ENCODE results near the gene CCDC169. TPM values are rescaled to one million over a fixed set of nuclear protein-coding genes. Genes with fewer than 3 reads are reported as not detected.

The CCDC169 gene
- total and polyA plus RNA-seq, 2 donors (not counting 1 experiment from before 2014, with no cell fraction given), result 0.07 TPM; not detected in 1

DNA sequence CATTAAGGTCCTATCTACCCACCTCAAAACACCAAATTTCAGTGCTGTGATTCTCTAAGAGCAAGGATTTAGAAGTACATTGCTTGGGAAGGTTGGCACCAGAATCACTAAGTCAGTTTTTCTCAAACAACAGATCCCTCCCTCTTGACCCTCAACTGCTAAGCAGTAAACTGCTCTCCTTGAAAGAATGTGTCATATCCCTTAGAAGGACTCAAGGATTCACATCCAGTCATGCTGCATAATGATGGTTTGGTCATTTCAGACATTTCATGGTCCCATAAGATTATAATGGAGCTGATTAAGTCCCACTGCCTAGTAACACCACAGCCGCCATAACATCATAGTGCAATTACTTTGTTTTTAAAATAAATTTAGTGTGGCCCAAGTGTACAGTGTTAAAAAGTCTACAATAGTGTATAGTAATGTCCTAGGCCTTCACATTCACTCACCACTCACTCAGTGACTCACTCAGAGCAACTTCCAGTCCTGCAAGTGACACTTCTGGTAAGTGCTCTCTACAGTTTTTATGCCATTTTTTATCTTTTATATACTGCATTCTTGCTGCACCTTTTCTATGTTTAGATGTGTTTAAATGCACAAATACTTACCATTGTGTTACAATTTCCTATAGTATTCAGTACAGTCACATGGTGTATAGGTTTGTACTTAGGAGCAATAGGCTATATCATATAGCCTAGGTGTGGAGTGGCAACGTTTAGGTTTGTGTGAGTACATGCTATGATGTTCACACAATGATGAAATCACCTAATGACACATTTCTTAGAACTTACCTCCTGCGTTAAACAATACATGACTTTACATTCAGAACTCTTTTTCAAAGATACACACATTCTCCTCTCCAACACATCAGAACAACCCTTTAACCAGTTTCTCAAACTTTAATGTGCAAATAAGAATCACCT lies 15.7 kb upstream of the CCDC169 start:
- H2AFZ ChIP-seq (ENCODE audit: insufficient read depth, low read depth, low read length, poor library complexity, severe bottlenecking), result no peak overlapping the region
- WGBS (ENCODE audit: insufficient coverage), result no CpG with 5 or more reads among the region's 3 CpGs
- no peak overlapping the region for H3K4me3 ChIP-seq (ENCODE audit: control extremely low read depth in 1 of 5, extremely low read depth in 1 of 5, insufficient read depth in 1 of 5, low read depth in 2 of 5, low read length in 4 of 5)
- no peaks in the 10 kb centered on the region for H3K79me2 ChIP-seq (ENCODE audit: control insufficient read depth, insufficient read depth, low read length)
- no peak overlapping the region for H3K4me2 ChIP-seq (replicated peaks; ENCODE audit: low read depth, low read length, poor library complexity, severe bottlenecking)
- no peaks in the 10 kb centered on the region for H4K20me1 ChIP-seq (ENCODE audit: control insufficient read depth, insufficient read depth, low read length, poor library complexity, severe bottlenecking)
- Mint-ChIP-seq H3K27ac (no peak overlapping the region), H3K4me1 (no peaks in the 10 kb centered on the region), H3K4me3 (no peak overlapping the region), H3K9me3 (ENCODE audit: insufficient read depth) (no peaks in the 10 kb centered on the region), H3K27me3 (no peaks in the 10 kb centered on the region)
- no peak for TF ChIP-seq EZH2 (IDR thresholded peaks at IDR 0.05; ENCODE audit: borderline replicate concordance, insufficient read depth, low read depth, low read length, poor library complexity, severe bottlenecking)
- TF ChIP-seq, protein P1, sequence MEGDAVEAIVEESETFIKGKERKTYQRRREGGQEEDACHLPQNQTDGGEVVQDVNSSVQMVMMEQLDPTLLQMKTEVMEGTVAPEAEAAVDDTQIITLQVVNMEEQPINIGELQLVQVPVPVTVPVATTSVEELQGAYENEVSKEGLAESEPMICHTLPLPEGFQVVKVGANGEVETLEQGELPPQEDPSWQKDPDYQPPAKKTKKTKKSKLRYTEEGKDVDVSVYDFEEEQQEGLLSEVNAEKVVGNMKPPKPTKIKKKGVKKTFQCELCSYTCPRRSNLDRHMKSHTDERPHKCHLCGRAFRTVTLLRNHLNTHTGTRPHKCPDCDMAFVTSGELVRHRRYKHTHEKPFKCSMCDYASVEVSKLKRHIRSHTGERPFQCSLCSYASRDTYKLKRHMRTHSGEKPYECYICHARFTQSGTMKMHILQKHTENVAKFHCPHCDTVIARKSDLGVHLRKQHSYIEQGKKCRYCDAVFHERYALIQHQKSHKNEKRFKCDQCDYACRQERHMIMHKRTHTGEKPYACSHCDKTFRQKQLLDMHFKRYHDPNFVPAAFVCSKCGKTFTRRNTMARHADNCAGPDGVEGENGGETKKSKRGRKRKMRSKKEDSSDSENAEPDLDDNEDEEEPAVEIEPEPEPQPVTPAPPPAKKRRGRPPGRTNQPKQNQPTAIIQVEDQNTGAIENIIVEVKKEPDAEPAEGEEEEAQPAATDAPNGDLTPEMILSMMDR (IDR thresholded peaks at IDR 0.05), result no peak
- no peaks in the 10 kb centered on the region for H3K9me3 ChIP-seq (ENCODE audit: control extremely low read depth in 1 of 3, control insufficient read depth in 2 of 3, insufficient read depth in 1 of 3, low read length in 2 of 3)
- H3K27me3 ChIP-seq (replicated peaks in 1 of 4; ENCODE audit: control extremely low read depth in 1 of 4, control insufficient read depth in 3 of 4, insufficient read depth in 4 of 4, low read length in 3 of 4), result no peaks in the 10 kb centered on the region
- ChIA-PET CTCF (interaction anchor here (0.9 kb wide), 1 partner anchor 30 kb away, joined by 3 read pairs; no protein-coding TSS in a partner anchor), POLR2A (no interaction called here)
- no peak overlapping the region for H3K9ac ChIP-seq (ENCODE audit: low read length)
- DNase-seq, result no peak
- no peak for ATAC-seq (ENCODE audit: low read depth)
- H3K36me3 ChIP-seq (replicated peaks in 1 of 2; ENCODE audit: control extremely low read depth in 1 of 2, control insufficient read depth in 1 of 2, extremely low read depth in 1 of 2, insufficient read depth in 2 of 2, low read length in 1 of 2), result peaks cover 1 to 15% of the 10 kb centered on the region in 2 experiments
- H3K27ac ChIP-seq (ENCODE audit: low read length in 2 of 2), result no peak overlapping the region
- intact Hi-C loops (cut with micrococcal nuclease), result no loop called here
- no peaks in the 10 kb centered on the region for H3K4me1 ChIP-seq (ENCODE audit: control insufficient read depth in 2 of 2, insufficient read depth in 2 of 2, low read length in 2 of 2)

All from B cell (primary cell).